ENCODE data around the gene CDK5RAP2. TPM values are rescaled to one million over a fixed set of nuclear protein-coding genes. Genes with fewer than 3 reads are reported as not detected.

CDK5RAP2 gene
- polyA plus RNA-seq, 1 experiment = 28.1 TPM

- Histone ChIP-seq H3K27me3 (ENCODE audit: control insufficient read depth, insufficient read depth, low read length) (no peaks in the 10 kb centered on the region), H3K36me3 (ENCODE audit: control insufficient read depth, insufficient read depth, low read length) (peaks cover 4% of the 10 kb centered on the region), H3K4me3 (ENCODE audit: low read depth, low read length) (no peak overlapping the region)
- CTCF ChIA-PET = no interaction called here
- DNase-seq (ENCODE audit: low read depth) = no peak
- POLR2A ChIA-PET = no interaction called here
- TF ChIP-seq CTCF (IDR thresholded peaks at IDR 0.05; ENCODE audit: insufficient read depth, low read depth, low read length) = no peak
These were observed 41.6 kb downstream of the CDK5RAP2 start for GRCh38 chr9:120538339-120538738.

- POLR2A ChIA-PET = no interaction called here
These were observed 42.9 kb downstream of the CDK5RAP2 start for GRCh38 chr9:120536949-120537640.

GRCh38 chr9:120536094-120536493 lies 43.9 kb downstream of the CDK5RAP2 start:
- CTCF ChIA-PET = interaction anchor here (0.9 to 1.3 kb wide), 3 partner anchors 9 to 59 kb away, joined by 3 read pairs; no protein-coding TSS in a partner anchor
- TF ChIP-seq CTCF (IDR thresholded peaks at IDR 0.05; ENCODE audit: insufficient read depth, low read depth, low read length) = no peak
- H3K27me3 ChIP-seq (ENCODE audit: control insufficient read depth, insufficient read depth, low read length) = no peaks in the 10 kb centered on the region
- no peak overlapping the region for H3K4me3 ChIP-seq (ENCODE audit: low read depth, low read length)
- DNase-seq (ENCODE audit: low read depth) = no peak
- no peaks in the 10 kb centered on the region; the same call in none of the 2 replicates for H3K36me3 ChIP-seq (ENCODE audit: control insufficient read depth, insufficient read depth, low read length)
- POLR2A ChIA-PET = interaction anchor here (0.6 kb wide), 1 partner anchor 10 kb away, joined by 3 read pairs; no protein-coding TSS in a partner anchor

More at GRCh38 chr9:120536949-120537640, 42.9 kb downstream of the CDK5RAP2 start:
- CTCF ChIA-PET = interaction anchor here (1.2 to 1.3 kb wide), 2 partner anchors 8 to 60 kb away, joined by 3 read pairs; no protein-coding TSS in a partner anchor
- Histone ChIP-seq H3K4me3 (ENCODE audit: low read depth, low read length) (no peak overlapping the region), H3K27me3 (ENCODE audit: control insufficient read depth, insufficient read depth, low read length) (no peaks in the 10 kb centered on the region), H3K36me3 (ENCODE audit: control insufficient read depth, insufficient read depth, low read length) (no peaks in the 10 kb centered on the region; the same call in none of the 2 replicates)
- no peak for DNase-seq (ENCODE audit: low read depth)
- TF ChIP-seq CTCF (IDR thresholded peaks at IDR 0.05; ENCODE audit: insufficient read depth, low read depth, low read length) = no peak

GRCh38 chr9:120534266-120534665 lies 45.7 kb downstream of the CDK5RAP2 start:
- POLR2A ChIA-PET = no interaction called here
- H3K27me3 ChIP-seq (ENCODE audit: control insufficient read depth, insufficient read depth, low read length) = no peaks in the 10 kb centered on the region
- no peaks in the 10 kb centered on the region; the same call in none of the 2 replicates for H3K36me3 ChIP-seq (ENCODE audit: control insufficient read depth, insufficient read depth, low read length)
- H3K4me3 ChIP-seq (ENCODE audit: low read depth, low read length) = no peak overlapping the region
- DNase-seq (ENCODE audit: low read depth) = no peak
- TF ChIP-seq CTCF (IDR thresholded peaks at IDR 0.05; ENCODE audit: insufficient read depth, low read depth, low read length) = no peak
- CTCF ChIA-PET = no interaction called here

- H3K4me3 ChIP-seq (ENCODE audit: low read depth, low read length) = no peak overlapping the region
- POLR2A ChIA-PET = no interaction called here
These were observed 47.1 kb downstream of the CDK5RAP2 start for GRCh38 chr9:120532891-120533290.

More at GRCh38 chr9:120532891-120533290, 47.1 kb downstream of the CDK5RAP2 start:
- no peak for DNase-seq (ENCODE audit: low read depth)
- no peak for TF ChIP-seq CTCF (IDR thresholded peaks at IDR 0.05; ENCODE audit: insufficient read depth, low read depth, low read length)
- H3K27me3 ChIP-seq (ENCODE audit: control insufficient read depth, insufficient read depth, low read length) = no peaks in the 10 kb centered on the region
- CTCF ChIA-PET = interaction anchor here (1.1 to 3.4 kb wide), 5 partner anchors 7 to 149 kb away, joined by 3 to 14 read pairs (median 4); no protein-coding TSS in a partner anchor
- H3K36me3 ChIP-seq (ENCODE audit: control insufficient read depth, insufficient read depth, low read length) = peaks cover 2% of the 10 kb centered on the region

Data from BJ (cell line).